ENCODE data around the gene LRP3.

The LRP3 gene

DNA sequence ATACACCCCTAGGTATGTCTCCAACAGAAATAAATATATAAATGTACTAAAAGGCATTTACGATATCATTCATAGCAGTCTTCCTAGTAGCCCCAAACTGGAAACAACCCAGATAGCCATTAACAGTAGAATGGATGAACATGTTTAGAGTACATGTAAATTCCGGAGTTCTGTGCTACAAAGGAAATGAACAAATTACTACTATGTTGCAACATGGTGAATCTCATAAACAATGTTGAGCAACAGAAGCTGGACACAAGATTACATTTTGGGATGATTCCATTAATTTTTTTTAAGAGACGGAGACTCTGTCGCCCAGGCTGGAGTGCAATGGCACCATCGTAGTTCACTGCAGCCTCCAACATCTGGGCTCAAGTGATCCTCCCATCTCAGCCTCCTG lies 37.4 kb downstream of the LRP3 start:
- Histone ChIP-seq H3K27me3 (ENCODE audit: insufficient read depth, poor library complexity, severe bottlenecking) (peaks cover under 1% of the 10 kb centered on the region), H3K4me3 (replicated peaks; ENCODE audit: insufficient read depth, low read length) (no peak overlapping the region), H3K27ac (replicated peaks) (no peak overlapping the region)
- no peak for DNase-seq (ENCODE audit: low read depth in 1 of 2, low spot score in 1 of 2)
- TF ChIP-seq POLR2AphosphoS5 (IDR thresholded peaks at IDR 0.05; ENCODE audit: low read depth), result no peak
- TF ChIP-seq, protein P1, sequence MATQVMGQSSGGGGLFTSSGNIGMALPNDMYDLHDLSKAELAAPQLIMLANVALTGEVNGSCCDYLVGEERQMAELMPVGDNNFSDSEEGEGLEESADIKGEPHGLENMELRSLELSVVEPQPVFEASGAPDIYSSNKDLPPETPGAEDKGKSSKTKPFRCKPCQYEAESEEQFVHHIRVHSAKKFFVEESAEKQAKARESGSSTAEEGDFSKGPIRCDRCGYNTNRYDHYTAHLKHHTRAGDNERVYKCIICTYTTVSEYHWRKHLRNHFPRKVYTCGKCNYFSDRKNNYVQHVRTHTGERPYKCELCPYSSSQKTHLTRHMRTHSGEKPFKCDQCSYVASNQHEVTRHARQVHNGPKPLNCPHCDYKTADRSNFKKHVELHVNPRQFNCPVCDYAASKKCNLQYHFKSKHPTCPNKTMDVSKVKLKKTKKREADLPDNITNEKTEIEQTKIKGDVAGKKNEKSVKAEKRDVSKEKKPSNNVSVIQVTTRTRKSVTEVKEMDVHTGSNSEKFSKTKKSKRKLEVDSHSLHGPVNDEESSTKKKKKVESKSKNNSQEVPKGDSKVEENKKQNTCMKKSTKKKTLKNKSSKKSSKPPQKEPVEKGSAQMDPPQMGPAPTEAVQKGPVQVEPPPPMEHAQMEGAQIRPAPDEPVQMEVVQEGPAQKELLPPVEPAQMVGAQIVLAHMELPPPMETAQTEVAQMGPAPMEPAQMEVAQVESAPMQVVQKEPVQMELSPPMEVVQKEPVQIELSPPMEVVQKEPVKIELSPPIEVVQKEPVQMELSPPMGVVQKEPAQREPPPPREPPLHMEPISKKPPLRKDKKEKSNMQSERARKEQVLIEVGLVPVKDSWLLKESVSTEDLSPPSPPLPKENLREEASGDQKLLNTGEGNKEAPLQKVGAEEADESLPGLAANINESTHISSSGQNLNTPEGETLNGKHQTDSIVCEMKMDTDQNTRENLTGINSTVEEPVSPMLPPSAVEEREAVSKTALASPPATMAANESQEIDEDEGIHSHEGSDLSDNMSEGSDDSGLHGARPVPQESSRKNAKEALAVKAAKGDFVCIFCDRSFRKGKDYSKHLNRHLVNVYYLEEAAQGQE (IDR thresholded peaks at IDR 0.05; ENCODE audit: insufficient replicate concordance, low read depth), result no peak
- no peak for TF ChIP-seq SPI1 (IDR thresholded peaks at IDR 0.05; ENCODE audit: borderline replicate concordance, low read depth)
- TF ChIP-seq, protein P2, sequence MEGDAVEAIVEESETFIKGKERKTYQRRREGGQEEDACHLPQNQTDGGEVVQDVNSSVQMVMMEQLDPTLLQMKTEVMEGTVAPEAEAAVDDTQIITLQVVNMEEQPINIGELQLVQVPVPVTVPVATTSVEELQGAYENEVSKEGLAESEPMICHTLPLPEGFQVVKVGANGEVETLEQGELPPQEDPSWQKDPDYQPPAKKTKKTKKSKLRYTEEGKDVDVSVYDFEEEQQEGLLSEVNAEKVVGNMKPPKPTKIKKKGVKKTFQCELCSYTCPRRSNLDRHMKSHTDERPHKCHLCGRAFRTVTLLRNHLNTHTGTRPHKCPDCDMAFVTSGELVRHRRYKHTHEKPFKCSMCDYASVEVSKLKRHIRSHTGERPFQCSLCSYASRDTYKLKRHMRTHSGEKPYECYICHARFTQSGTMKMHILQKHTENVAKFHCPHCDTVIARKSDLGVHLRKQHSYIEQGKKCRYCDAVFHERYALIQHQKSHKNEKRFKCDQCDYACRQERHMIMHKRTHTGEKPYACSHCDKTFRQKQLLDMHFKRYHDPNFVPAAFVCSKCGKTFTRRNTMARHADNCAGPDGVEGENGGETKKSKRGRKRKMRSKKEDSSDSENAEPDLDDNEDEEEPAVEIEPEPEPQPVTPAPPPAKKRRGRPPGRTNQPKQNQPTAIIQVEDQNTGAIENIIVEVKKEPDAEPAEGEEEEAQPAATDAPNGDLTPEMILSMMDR (IDR thresholded peaks at IDR 0.05; ENCODE audit: insufficient read depth, low read length), result no peak
- TF ChIP-seq GABPA (IDR thresholded peaks at IDR 0.05; ENCODE audit: low read depth), result no peak

DNA sequence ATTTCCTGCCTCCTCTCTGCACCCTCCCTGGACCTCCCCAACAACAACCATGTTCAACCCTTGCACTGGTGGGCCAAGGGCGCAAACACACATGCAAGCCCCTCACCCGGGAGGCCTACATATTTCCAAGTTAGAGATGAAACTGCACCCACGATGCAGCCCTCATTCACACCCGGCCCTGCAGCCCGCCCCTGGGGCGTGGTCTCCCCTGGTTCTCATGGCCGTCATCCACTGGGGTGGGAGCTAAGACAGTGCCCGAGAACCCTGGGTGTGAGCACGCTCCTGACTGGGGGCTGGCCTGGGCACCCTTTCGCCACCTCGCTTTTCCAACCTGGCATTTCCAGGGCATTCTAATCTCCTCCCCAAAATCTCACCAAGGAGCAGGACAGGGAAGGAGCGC lies 38.5 kb downstream of the LRP3 start:
- no peak for DNase-seq (ENCODE audit: low read depth in 1 of 2, low spot score in 1 of 2)
- no peak overlapping the region for H3K4me3 ChIP-seq (replicated peaks; ENCODE audit: insufficient read depth, low read length)
- TF ChIP-seq GABPA (IDR thresholded peaks at IDR 0.05; ENCODE audit: low read depth) (no peak), POLR2AphosphoS5 (IDR thresholded peaks at IDR 0.05; ENCODE audit: low read depth) (no peak), SPI1 (IDR thresholded peaks at IDR 0.05; ENCODE audit: borderline replicate concordance, low read depth) (no peak)
- TF ChIP-seq, protein P1 (IDR thresholded peaks at IDR 0.05; ENCODE audit: insufficient replicate concordance, low read depth), result no peak
- TF ChIP-seq, protein P2 (IDR thresholded peaks at IDR 0.05; ENCODE audit: insufficient read depth, low read length), result no peak
- no peak overlapping the region for H3K27ac ChIP-seq (replicated peaks)
- no peaks in the 10 kb centered on the region for H3K27me3 ChIP-seq (ENCODE audit: insufficient read depth, poor library complexity, severe bottlenecking)

DNA sequence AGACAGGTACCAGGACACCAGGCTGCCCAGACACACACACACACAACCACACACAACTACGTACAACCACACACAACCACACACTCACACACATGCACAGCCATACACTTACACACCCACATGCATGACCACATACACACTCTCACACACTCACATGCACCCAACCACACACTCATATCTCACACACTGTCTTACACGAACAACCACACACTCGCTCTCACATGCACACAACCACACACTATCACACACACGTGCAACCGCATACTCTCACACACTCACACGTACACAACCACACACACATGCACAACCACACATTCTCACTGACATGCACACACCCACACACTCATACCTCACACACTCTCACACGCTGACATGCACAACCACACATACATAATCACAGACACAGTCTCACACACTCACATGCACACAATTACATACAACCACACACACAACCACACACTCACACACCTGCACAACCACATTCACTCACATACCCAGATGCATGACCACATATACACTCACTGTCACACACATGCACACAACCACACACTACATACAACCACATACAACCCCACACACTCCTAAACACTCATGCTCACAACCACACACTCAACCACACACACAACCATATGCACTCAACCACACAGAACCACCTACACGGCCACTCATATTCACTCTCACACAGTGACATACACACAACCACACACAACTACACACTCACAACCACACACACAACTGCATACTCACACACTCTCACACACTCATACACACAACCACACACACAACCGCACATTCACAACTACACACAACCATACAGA lies 39.1 kb downstream of the LRP3 start:
- H3K27ac ChIP-seq (replicated peaks), result no peak overlapping the region
- TF ChIP-seq GABPA (IDR thresholded peaks at IDR 0.05; ENCODE audit: low read depth) (no peak), POLR2AphosphoS5 (IDR thresholded peaks at IDR 0.05; ENCODE audit: low read depth) (no peak), SPI1 (IDR thresholded peaks at IDR 0.05; ENCODE audit: borderline replicate concordance, low read depth) (no peak)
- TF ChIP-seq, protein P1 (IDR thresholded peaks at IDR 0.05; ENCODE audit: insufficient replicate concordance, low read depth), result no peak
- TF ChIP-seq, protein P2 (IDR thresholded peaks at IDR 0.05; ENCODE audit: insufficient read depth, low read length), result no peak
- no peaks in the 10 kb centered on the region for H3K27me3 ChIP-seq (ENCODE audit: insufficient read depth, poor library complexity, severe bottlenecking)
- no peak for DNase-seq (ENCODE audit: low read depth in 1 of 2, low spot score in 1 of 2)
- H3K4me3 ChIP-seq (replicated peaks; ENCODE audit: insufficient read depth, low read length), result no peak overlapping the region

All from HL-60 (cell line).